GM18502 (cell line): ENCODE results near the gene GPC6.

ENCODE experiments used
- ATAC-seq: cut with Tn5 transposase; IDR thresholded peaks from one replicate; pipeline ENCODE4 v1.9.1; 2021; ENCODE audit warnings: mild to moderate bottlenecking; ENCODE audit not compliant: unreplicated experiment, poor library complexity

Gene GPC6

GRCh38 chr13:94168783-94169453, 942.3 kb downstream of the GPC6 start:
- no peak for ATAC-seq

- no peak for ATAC-seq
These were observed 943.0 kb downstream of the GPC6 start for GRCh38 chr13:94169454-94170144.

GRCh38 chr13:94170145-94170571, 943.6 kb downstream of the GPC6 start:
- ATAC-seq = no peak

GRCh38 chr13:94172416-94172815, 945.8 kb downstream of the GPC6 start:
- no peak for ATAC-seq

GRCh38 chr13:94173312-94173854, 946.8 kb downstream of the GPC6 start:
- ATAC-seq = no peak

GRCh38 chr13:94174009-94174408, 947.4 kb downstream of the GPC6 start:
- ATAC-seq = no peak

GRCh38 chr13:94175076-94175475, 948.5 kb downstream of the GPC6 start:
- no peak for ATAC-seq

- ATAC-seq = no peak
These were observed 950.0 kb downstream of the GPC6 start for GRCh38 chr13:94176561-94176960.

- ATAC-seq = no peak
These were observed 950.4 kb downstream of the GPC6 start for GRCh38 chr13:94177041-94177440.

- ATAC-seq = no peak
These were observed 952.1 kb downstream of the GPC6 start for GRCh38 chr13:94178625-94179244.

- ATAC-seq = no peak
These were observed 955.0 kb downstream of the GPC6 start for GRCh38 chr13:94181461-94182107.

- no peak for ATAC-seq
These were observed 955.7 kb downstream of the GPC6 start for GRCh38 chr13:94182185-94182761.

GRCh38 chr13:94186470-94186869, 959.9 kb downstream of the GPC6 start:
- no peak for ATAC-seq

GRCh38 chr13:94188201-94188854, 961.7 kb downstream of the GPC6 start:
- ATAC-seq = no peak

GRCh38 chr13:94192431-94192975, 965.9 kb downstream of the GPC6 start:
- ATAC-seq = peak; percentile 59

- ATAC-seq = no peak
These were observed 969.1 kb downstream of the GPC6 start for GRCh38 chr13:94195715-94196114.

- ATAC-seq = no peak
These were observed 969.8 kb downstream of the GPC6 start for GRCh38 chr13:94196413-94196812.

GRCh38 chr13:94198681-94199080, 972.1 kb downstream of the GPC6 start:
- ATAC-seq = no peak

- no peak for ATAC-seq
These were observed 972.5 kb downstream of the GPC6 start for GRCh38 chr13:94199135-94199534.

GRCh38 chr13:94201022-94201421, 974.4 kb downstream of the GPC6 start:
- ATAC-seq = no peak
